Adrenal gland (tissue), 5 donors: ENCODE results near the gene FLNC.

Experiments
- POLR2A ChIP-seq, 2 donors: fragments of 450-650 bp; IDR thresholded peaks; one replicate each; pipeline ENCODE4 v1.6.1; 2017; ENCODE audit warnings: antibody characterized with exemption in 2 of 2, mild to moderate bottlenecking in 2 of 2, moderate library complexity in 1 of 2
- TF ChIP-seq, protein P1 (sequence below), 6 experiments: fragments of 450-650 bp in 4 of 6; fragments of 200-600 bp in 2 of 6; sonication (generic) in 1 of 6; IDR thresholded peaks; 1 replicate in 5 of 6; 2 replicates in 1 of 6; pipeline versions ENCODE4 v1.5.1 to v1.8.0; 2016 to 2021; ENCODE audit warnings: antibody characterized with exemption in 6 of 6, mild to moderate bottlenecking in 2 of 6, moderate library complexity in 1 of 6
- donor health status: DM: no; HTN: no; CAD: no.

DNA sequence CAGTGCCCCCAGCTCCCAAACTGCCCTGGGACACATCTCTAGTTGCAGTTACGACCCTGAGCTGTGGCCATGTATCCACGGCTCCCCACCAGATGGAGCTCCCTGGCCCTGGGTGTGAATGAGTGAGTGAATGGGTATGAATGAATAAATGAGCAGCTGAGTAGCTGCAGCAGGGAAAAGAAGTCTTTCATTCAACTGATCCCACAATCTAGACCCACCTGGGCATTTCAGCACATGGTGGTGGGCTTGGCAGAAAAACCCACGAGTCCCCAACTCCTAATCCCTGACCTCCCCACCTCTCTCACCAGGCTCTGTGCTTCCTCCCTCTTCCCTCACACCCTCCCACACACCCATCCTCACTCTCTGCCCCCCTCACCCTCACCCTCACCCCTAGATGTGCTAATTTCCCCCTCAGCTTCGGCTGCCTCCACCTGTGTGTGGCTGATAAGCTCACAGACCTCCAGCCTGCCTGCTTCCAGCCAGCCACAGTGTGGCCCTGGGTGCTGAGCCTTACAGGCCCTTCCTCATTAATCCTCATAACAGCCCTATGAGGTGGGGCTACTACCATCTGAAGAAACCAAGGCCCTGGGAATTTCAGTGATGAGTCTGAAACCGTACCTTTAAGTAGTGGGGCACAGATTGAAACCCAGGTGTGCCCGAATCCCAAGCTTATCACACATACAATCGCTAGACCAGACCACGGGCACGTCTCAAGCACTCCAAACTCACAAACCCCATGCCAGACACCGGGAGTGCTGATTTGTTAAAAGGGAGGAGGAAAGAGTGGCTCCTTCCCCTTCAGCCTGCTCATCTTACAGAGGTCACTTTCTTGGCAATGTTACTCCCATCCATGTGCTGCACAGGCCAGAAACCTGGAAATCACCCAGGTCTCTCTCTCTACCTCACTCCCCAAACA, 30.2 kb downstream of the FLNC start:
- TF ChIP-seq, protein P1, sequence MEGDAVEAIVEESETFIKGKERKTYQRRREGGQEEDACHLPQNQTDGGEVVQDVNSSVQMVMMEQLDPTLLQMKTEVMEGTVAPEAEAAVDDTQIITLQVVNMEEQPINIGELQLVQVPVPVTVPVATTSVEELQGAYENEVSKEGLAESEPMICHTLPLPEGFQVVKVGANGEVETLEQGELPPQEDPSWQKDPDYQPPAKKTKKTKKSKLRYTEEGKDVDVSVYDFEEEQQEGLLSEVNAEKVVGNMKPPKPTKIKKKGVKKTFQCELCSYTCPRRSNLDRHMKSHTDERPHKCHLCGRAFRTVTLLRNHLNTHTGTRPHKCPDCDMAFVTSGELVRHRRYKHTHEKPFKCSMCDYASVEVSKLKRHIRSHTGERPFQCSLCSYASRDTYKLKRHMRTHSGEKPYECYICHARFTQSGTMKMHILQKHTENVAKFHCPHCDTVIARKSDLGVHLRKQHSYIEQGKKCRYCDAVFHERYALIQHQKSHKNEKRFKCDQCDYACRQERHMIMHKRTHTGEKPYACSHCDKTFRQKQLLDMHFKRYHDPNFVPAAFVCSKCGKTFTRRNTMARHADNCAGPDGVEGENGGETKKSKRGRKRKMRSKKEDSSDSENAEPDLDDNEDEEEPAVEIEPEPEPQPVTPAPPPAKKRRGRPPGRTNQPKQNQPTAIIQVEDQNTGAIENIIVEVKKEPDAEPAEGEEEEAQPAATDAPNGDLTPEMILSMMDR (IDR thresholded peaks at IDR 0.05), result no peak
- TF ChIP-seq POLR2A (IDR thresholded peaks at IDR 0.05), result no peak
